Skin epidermis (tissue), 12 donors: ENCODE data around the gene SLC38A8.

Source experiments
- H3K27ac ChIP-seq, 21 experiments: fragments of 200-600 bp; sonication (generic) in 11 of 21; one replicate each; pipeline ENCODE4 v1.5.0; 2020; ENCODE audit warnings: mild to moderate bottlenecking in 3 of 21, inconsistent platforms in 2 of 21, moderate library complexity in 2 of 21
- H3K4me3 ChIP-seq, 7 experiments: fragments of 200-600 bp; sonication (generic) in 2 of 7; one replicate each; pipeline ENCODE4 v1.5.0; 2020; ENCODE audit warnings: inconsistent platforms in 2 of 7, mild to moderate bottlenecking in 2 of 7, moderate library complexity in 1 of 7

Gene SLC38A8

DNA sequence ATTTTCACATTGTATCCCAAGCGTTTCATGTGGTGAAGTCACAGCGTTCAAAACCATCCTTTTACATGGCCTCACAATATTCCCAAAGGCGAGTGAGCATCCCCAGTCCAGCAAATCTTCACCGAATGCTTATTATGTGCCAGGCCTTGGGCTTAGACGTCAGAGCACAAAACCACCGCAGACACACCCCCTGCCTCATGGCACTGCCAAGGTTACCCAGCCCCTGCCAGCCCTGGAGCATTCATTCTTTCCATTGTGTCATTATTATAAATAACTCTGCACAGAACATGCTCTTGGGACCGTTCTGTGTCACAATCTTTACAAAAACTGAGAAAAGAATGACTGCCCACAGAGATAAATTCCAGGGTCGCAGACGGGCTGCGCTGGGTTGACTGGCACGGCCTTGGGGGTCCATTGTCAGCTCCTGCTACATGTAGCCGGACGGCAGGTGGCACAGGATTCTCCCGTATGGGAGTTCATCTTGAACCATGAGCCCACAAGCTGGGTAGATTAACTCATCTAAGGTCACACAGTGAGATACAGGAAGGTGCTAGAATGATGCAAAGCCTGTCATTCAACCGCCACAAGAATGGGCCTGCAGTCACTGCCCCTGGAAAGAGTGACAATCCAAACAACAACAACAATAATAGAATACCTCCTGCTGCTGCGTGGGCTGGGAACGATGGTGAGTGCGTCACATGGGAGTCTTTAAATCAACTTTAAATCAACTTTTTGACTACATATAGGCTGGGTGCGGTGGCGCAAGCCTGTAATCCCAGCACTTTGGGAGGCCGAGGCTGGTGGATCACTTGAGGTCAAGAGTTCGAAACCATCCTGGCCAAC lies 79.1 kb downstream of the SLC38A8 start:
- no peak overlapping the region for H3K27ac ChIP-seq

DNA sequence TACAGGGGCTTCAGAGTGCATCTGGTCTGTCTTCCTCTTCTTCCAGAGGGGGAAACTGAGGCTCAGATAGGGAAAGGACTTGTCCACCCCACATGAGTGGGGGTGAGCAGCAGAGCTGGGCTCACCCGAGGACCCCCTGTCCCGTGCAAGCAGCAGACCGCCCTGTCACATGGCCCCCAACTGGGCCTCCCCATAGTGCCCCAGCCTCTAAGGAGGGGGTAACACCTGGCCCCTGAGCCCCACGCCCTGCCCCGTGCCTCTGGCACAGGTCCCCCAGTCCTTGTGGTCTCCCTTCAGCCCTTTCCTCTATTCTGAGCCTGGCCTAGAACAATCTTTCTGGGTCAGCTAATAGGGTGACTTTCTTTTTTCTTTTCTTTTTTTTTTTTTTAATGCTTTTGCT lies 81.0 kb downstream of the SLC38A8 start:
- H3K4me3 ChIP-seq = no peak overlapping the region
- H3K27ac ChIP-seq = no peak overlapping the region

More for the DNA sequence above, 79.1 kb downstream of the SLC38A8 start:
- H3K4me3 ChIP-seq = no peak overlapping the region

DNA sequence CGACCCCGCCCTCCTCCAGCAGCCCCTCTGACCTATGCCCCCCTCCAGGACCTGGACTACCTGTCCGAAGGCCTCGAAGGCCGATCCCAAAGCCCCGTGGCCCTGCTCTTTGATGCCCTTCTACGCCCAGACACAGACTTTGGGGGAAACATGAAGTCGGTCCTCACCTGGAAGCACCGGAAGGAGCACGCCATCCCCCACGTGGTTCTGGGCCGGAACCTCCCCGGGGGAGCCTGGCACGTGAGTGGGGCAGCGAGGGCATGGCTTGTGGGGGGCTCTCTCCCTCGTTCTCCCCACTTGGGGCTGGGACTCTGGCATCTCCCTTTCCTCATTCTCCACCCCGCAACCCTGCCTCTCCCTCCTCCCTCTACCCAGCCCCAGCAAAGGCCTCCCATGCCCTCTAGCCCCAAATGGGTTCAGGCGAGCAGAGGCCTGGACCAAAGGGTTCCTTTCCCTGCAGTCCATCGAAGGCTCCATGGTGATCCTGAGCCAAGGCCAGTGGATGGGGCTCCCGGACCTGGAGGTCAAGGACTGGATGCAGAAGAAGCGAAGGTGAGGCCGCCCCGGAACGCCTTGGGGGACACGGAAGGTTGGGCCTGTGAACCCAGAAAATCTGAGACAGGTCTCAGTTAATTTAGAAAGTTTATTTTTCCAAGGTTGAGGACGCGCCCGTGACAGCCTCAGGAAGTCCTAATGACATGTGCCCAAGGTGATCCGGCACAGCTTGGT lies 81.9 kb downstream of the SLC38A8 start:
- Histone ChIP-seq H3K4me3 (no peak overlapping the region), H3K27ac (no peak overlapping the region)
